GM21367 (cell line): Measurements from ENCODE around the gene PTPRE.

ENCODE experiments used
- ATAC-seq: cut with Tn5 transposase; IDR thresholded peaks from one replicate; pipeline ENCODE4 v1.9.1; 2021; ENCODE audit not compliant: unreplicated experiment

The PTPRE gene

GRCh38 chr10:128040096-128040495 is 133.2 kb downstream of the PTPRE start:
- no peak for ATAC-seq

- no peak for ATAC-seq
Observed at GRCh38 chr10:128040681-128041080, 133.8 kb downstream of the PTPRE start.

GRCh38 chr10:128042131-128042610 is 135.3 kb downstream of the PTPRE start:
- no peak for ATAC-seq

GRCh38 chr10:128043259-128044045 is 136.5 kb downstream of the PTPRE start:
- ATAC-seq, result no peak

- no peak for ATAC-seq
Observed at GRCh38 chr10:128044186-128044585, 137.3 kb downstream of the PTPRE start.

GRCh38 chr10:128044961-128045832 is 138.3 kb downstream of the PTPRE start:
- ATAC-seq, result no peak

GRCh38 chr10:128045833-128046120 is 138.9 kb downstream of the PTPRE start:
- no peak for ATAC-seq

- no peak for ATAC-seq
Observed at GRCh38 chr10:128046156-128046952, 139.5 kb downstream of the PTPRE start.

- no peak for ATAC-seq
Observed at GRCh38 chr10:128046953-128047290, 140.0 kb downstream of the PTPRE start.

GRCh38 chr10:128047351-128047750 is 140.4 kb downstream of the PTPRE start:
- ATAC-seq, result peak; percentile 100

GRCh38 chr10:128047991-128048818 is 141.3 kb downstream of the PTPRE start:
- ATAC-seq, result peak; percentile 23

GRCh38 chr10:128048819-128049210 is 141.9 kb downstream of the PTPRE start:
- ATAC-seq, result no peak

GRCh38 chr10:128049226-128050120 is 142.6 kb downstream of the PTPRE start:
- ATAC-seq, result no peak

- ATAC-seq, result no peak
Observed at GRCh38 chr10:128050121-128050516, 143.2 kb downstream of the PTPRE start.

GRCh38 chr10:128050936-128051335 is 144.0 kb downstream of the PTPRE start:
- no peak for ATAC-seq

- ATAC-seq, result no peak
Observed at GRCh38 chr10:128051548-128051947, 144.6 kb downstream of the PTPRE start.

GRCh38 chr10:128052696-128053095 is 145.8 kb downstream of the PTPRE start:
- ATAC-seq, result no peak

GRCh38 chr10:128053356-128053755 is 146.5 kb downstream of the PTPRE start:
- ATAC-seq, result no peak

- no peak for ATAC-seq
Observed at GRCh38 chr10:128054163-128054970, 147.5 kb downstream of the PTPRE start.
